H9 (cell line): Measurements from ENCODE around the gene PPP1R7. TPM values are rescaled to one million over a fixed set of nuclear protein-coding genes. Genes with fewer than 3 reads are reported as not detected.

ENCODE experiments used
- DNase-seq: peaks from one replicate; pipeline ENCODE4 v3.0.0-alpha.2; 2017
- H2AFZ ChIP-seq: one replicate; pipeline ENCODE4 v1.6.1; 2013; ENCODE audit warnings: mild to moderate bottlenecking, low read length, control low read depth, moderate library complexity
- H2AK5ac ChIP-seq: 2 replicates; pipeline ENCODE4 v1.6.1; 2013; ENCODE audit warnings: low read length, control low read depth, mixed read lengths; ENCODE audit not compliant: insufficient read length
- H2BK120ac ChIP-seq: one replicate; pipeline ENCODE4 v1.6.1; 2013; ENCODE audit warnings: low read depth, mild to moderate bottlenecking, low read length, control low read depth, inconsistent platforms; ENCODE audit not compliant: poor library complexity, severe bottlenecking
- H2BK12ac ChIP-seq: 2 replicates; pipeline ENCODE4 v1.6.1; 2013; ENCODE audit warnings: low read length, control low read depth, mixed read lengths, low read depth; ENCODE audit not compliant: insufficient read length
- H2BK15ac ChIP-seq: 2 replicates; pipeline ENCODE4 v1.6.1; 2013; ENCODE audit warnings: low read depth, low read length, control low read depth
- H2BK20ac ChIP-seq: one replicate; pipeline ENCODE4 v1.6.1; 2013; ENCODE audit warnings: low read depth, mild to moderate bottlenecking, low read length, control low read depth, inconsistent platforms; ENCODE audit not compliant: poor library complexity, severe bottlenecking
- H2BK5ac ChIP-seq: 2 replicates; pipeline ENCODE4 v1.6.1; 2013; ENCODE audit warnings: low read length, control low read depth, mixed read lengths; ENCODE audit not compliant: insufficient read length
- H3K14ac ChIP-seq: 2 replicates; pipeline ENCODE4 v1.6.1; 2013; ENCODE audit warnings: low read length, control low read depth; ENCODE audit not compliant: insufficient read depth
- H3K18ac ChIP-seq: 2 replicates; pipeline ENCODE4 v1.6.1; 2013; ENCODE audit warnings: low read depth, mild to moderate bottlenecking, mixed read lengths, low read length, control low read depth; ENCODE audit not compliant: insufficient read length
- H3K23ac ChIP-seq: 2 replicates; pipeline ENCODE4 v1.6.1; 2013; ENCODE audit warnings: low read length, control low read depth, mixed read lengths, low read depth; ENCODE audit not compliant: insufficient read length
- H3K23me2 ChIP-seq: 2 replicates; pipeline ENCODE4 v1.6.1; 2013; ENCODE audit warnings: low read depth, mild to moderate bottlenecking, mixed read lengths, low read length, control low read depth; ENCODE audit not compliant: insufficient read length, poor library complexity, severe bottlenecking
- H3K27ac ChIP-seq: 2 replicates; pipeline ENCODE4 v1.5.1; 2013; ENCODE audit warnings: low read length, control low read depth, mixed read lengths, low read depth; ENCODE audit not compliant: insufficient read length
- H3K27me3 ChIP-seq: 2 replicates; pipeline ENCODE4 v1.6.1; 2013; ENCODE audit warnings: low read length, control low read depth, inconsistent platforms; ENCODE audit not compliant: insufficient read depth
- H3K4ac ChIP-seq: 2 replicates; pipeline ENCODE4 v1.6.1; 2013; ENCODE audit warnings: low read depth, mild to moderate bottlenecking, control low read depth, inconsistent platforms, low read length, moderate library complexity
- H3K4me1 ChIP-seq: 2 replicates; pipeline ENCODE4 v1.6.1; 2013; ENCODE audit warnings: low read length, control low read depth, inconsistent platforms; ENCODE audit not compliant: insufficient read depth
- H3K4me2 ChIP-seq: 2 replicates; pipeline ENCODE4 v1.6.1; 2013; ENCODE audit warnings: low read length, control low read depth, mixed read lengths; ENCODE audit not compliant: insufficient read length, insufficient read depth
- H3K56ac ChIP-seq: 2 replicates; pipeline ENCODE4 v1.6.1; 2013; ENCODE audit warnings: low read depth, mild to moderate bottlenecking, mixed read lengths, low read length, control low read depth; ENCODE audit not compliant: insufficient read length
- H3K79me1 ChIP-seq: 2 replicates; pipeline ENCODE4 v1.6.1; 2013; ENCODE audit warnings: low read depth, mild to moderate bottlenecking, moderate library complexity, low read length, control low read depth, inconsistent platforms; ENCODE audit not compliant: insufficient read depth, poor library complexity, severe bottlenecking
- H3K79me2 ChIP-seq: 2 replicates; pipeline ENCODE4 v1.6.1; 2013; ENCODE audit warnings: low read length, control low read depth, inconsistent platforms; ENCODE audit not compliant: insufficient read depth
- H3K9ac ChIP-seq: 2 replicates; pipeline ENCODE4 v1.6.1; 2013; ENCODE audit warnings: low read length, control low read depth, mixed read lengths; ENCODE audit not compliant: insufficient read length; ENCODE audit errors: extremely low read depth
- H3K9me3 ChIP-seq: one replicate; pipeline ENCODE4 v1.6.1; 2013; ENCODE audit warnings: low read depth, low read length, inconsistent platforms; ENCODE audit not compliant: control insufficient read depth
- H3T11ph ChIP-seq: one replicate; pipeline ENCODE4 v1.6.1; 2013; ENCODE audit warnings: mild to moderate bottlenecking, low read length, control low read depth, inconsistent platforms
- H4K20me1 ChIP-seq: one replicate; pipeline ENCODE4 v1.6.1; 2013; ENCODE audit not compliant: control insufficient read depth, insufficient read length, insufficient read depth
- H4K5ac ChIP-seq: 2 replicates; pipeline ENCODE4 v1.6.1; 2013; ENCODE audit warnings: low read depth, mild to moderate bottlenecking, mixed read lengths, low read length, control low read depth; ENCODE audit not compliant: insufficient read length
- H4K8ac ChIP-seq: replicated peaks from 2 replicates; pipeline ENCODE4 v1.6.1; 2013; ENCODE audit warnings: low read length, control low read depth, mixed read lengths, low read depth; ENCODE audit not compliant: insufficient read length
- H4K91ac ChIP-seq: 2 replicates; pipeline ENCODE4 v1.6.1; 2013; ENCODE audit warnings: low read depth, mild to moderate bottlenecking, moderate library complexity, mixed read lengths, low read length, control low read depth; ENCODE audit not compliant: insufficient read length
- H3K27ac Mint-ChIP-seq, 3 experiments: 2 replicates in 2 of 3; 3 replicates in 1 of 3; pipeline ENCODE4 v1.8.0; 2020 to 2021; ENCODE audit warnings: mixed read lengths in 3 of 3, mild to moderate bottlenecking in 1 of 3, moderate library complexity in 1 of 3
- H3K27me3 Mint-ChIP-seq: 2 replicates; pipeline ENCODE4 v1.8.0; 2021; ENCODE audit warnings: low read depth, mild to moderate bottlenecking, moderate library complexity, mixed read lengths
- H3K36me3 Mint-ChIP-seq, 3 experiments: 2 replicates in 2 of 3; 3 replicates in 1 of 3; pipeline ENCODE4 v1.8.0; 2020 to 2021; ENCODE audit warnings: low read depth in 3 of 3, mixed read lengths in 3 of 3; ENCODE audit not compliant: insufficient read depth in 1 of 3
- H3K4me1 Mint-ChIP-seq, 2 experiments: 2 replicates each; pipeline ENCODE4 v1.8.0; 2020; ENCODE audit warnings: mixed read lengths in 2 of 2
- H3K4me3 Mint-ChIP-seq, 2 experiments: 2 replicates in 1 of 2; 3 replicates in 1 of 2; pipeline ENCODE4 v1.8.0; 2020 to 2021; ENCODE audit warnings: mild to moderate bottlenecking in 2 of 2, mixed read lengths in 2 of 2, moderate library complexity in 1 of 2
- H3K9me3 Mint-ChIP-seq, 2 experiments: 2 replicates in 1 of 2; 3 replicates in 1 of 2; pipeline ENCODE4 v1.8.0; 2020; ENCODE audit warnings: mild to moderate bottlenecking in 2 of 2, mixed read lengths in 2 of 2, moderate library complexity in 1 of 2
- CTCF ChIP-seq: fragments of 200-600 bp; sonication (generic); conservative IDR thresholded peaks from 3 replicates; pipeline ENCODE4 v1.8.0; 2021; ENCODE audit warnings: antibody characterized with exemption, mild to moderate bottlenecking
- WGBS: extraction: QIAGEN DNeasy Blood & Tissue Kit; methylation state at CpG from one replicate; pipeline ENCODE4 v1.1.7; 2013; ENCODE audit warnings: missing lambda C conversion rate, low lambda C conversion rate, mixed read lengths; ENCODE audit not compliant: insufficient read length; ENCODE audit errors: extremely low coverage; 5-methylcytosine and 5-hydroxymethylcytosine counted together
- total RNA-seq: library from RNA; stranded (reverse); gene quantifications from 2 replicates; pipeline ENCODE4 v1.2.1, GENCODE V29; 2021

The PPP1R7 gene
- total RNA-seq, 1 experiment from 2014 or later: 60.2 TPM

- Histone ChIP-seq H3K9ac (no peak within 1 kb of the TSS), H3K79me1 (no peaks in the 10 kb centered on the region), H3K18ac (no peak within 1 kb of the TSS), H4K91ac (no peak within 1 kb of the TSS), H3K4ac (no peak within 1 kb of the TSS), H3K27me3 (no peaks in the 10 kb centered on the region), H4K20me1 (no peaks in the 10 kb centered on the region), H3K4me1 (no peaks in the 10 kb centered on the region), H3K4me2 (no peak within 1 kb of the TSS), H4K5ac (no peak within 1 kb of the TSS), H3K56ac (no peak within 1 kb of the TSS), H3K27ac (no peak within 1 kb of the TSS), H4K8ac (no peak within 1 kb of the TSS), H2BK5ac (no peak within 1 kb of the TSS), H2BK20ac (no peak within 1 kb of the TSS), H2AFZ (no peak within 1 kb of the TSS), H3T11ph (no peak within 1 kb of the TSS), H3K9me3 (no peaks in the 10 kb centered on the region), H2BK12ac (no peak within 1 kb of the TSS), H2BK120ac (no peak within 1 kb of the TSS), H3K23ac (no peak within 1 kb of the TSS), H2BK15ac (no peak within 1 kb of the TSS), H3K23me2 (no peaks in the 10 kb centered on the region), H2AK5ac (no peak within 1 kb of the TSS), H3K14ac (no peak within 1 kb of the TSS; the same call in 1 of the 2 replicates), H3K79me2 (no peaks in the 10 kb centered on the region)
- TF ChIP-seq CTCF: no peak
- Mint-ChIP-seq H3K4me1 (peaks cover 8 to 13% of the 10 kb centered on the region in 2 experiments), H3K27ac (no peak within 1 kb of the TSS; a peak in 1 of 7 replicates), H3K9me3 (no peaks in the 10 kb centered on the region), H3K4me3 (no peak within 1 kb of the TSS), H3K27me3 (no peaks in the 10 kb centered on the region; the same call in 1 of the 2 replicates), H3K36me3 (peaks cover 0 to 1% (median 0%) of the 10 kb centered on the region in 3 experiments; a peak in 1 of 7 replicates)
- DNase-seq: no peak
- no CpG with 5 or more reads among the region's 21 CpGs for WGBS
Observed at GRCh38 chr2:241188361-241189092, 38.3 kb downstream of the PPP1R7 start, which contains the start of gene ANO7. ANO7 (plus strand) TSS chr2:241188677; CDS start chr2:241190064, 1,387 bp downstream.
